Progenitor cell of endocrine pancreas (in vitro differentiated cells): ENCODE results near the gene ANAPC10. TPM values are rescaled to one million over a fixed set of nuclear protein-coding genes. Genes with fewer than 3 reads are reported as not detected.

Experiments
- DNase-seq: peaks from one replicate; pipeline ENCODE4 v3.0.0; 2021; ENCODE audit warnings: low spot score; ENCODE audit not compliant: unreplicated experiment
- H3K27ac Mint-ChIP-seq: 2 replicates; pipeline ENCODE4 v1.8.0; 2021; ENCODE audit warnings: mild to moderate bottlenecking, moderate library complexity, mixed read lengths
- H3K27me3 Mint-ChIP-seq: 2 replicates; pipeline ENCODE4 v1.8.0; 2021; ENCODE audit warnings: mixed read lengths
- H3K36me3 Mint-ChIP-seq: 2 replicates; pipeline ENCODE4 v1.8.0; 2022; ENCODE audit warnings: mixed read lengths; ENCODE audit not compliant: insufficient read depth
- H3K4me1 Mint-ChIP-seq: 2 replicates; pipeline ENCODE4 v1.8.0; 2021; ENCODE audit warnings: low read depth, mixed read lengths
- H3K4me3 Mint-ChIP-seq: 2 replicates; pipeline ENCODE4 v1.8.0; 2021; ENCODE audit warnings: low read depth, mild to moderate bottlenecking, moderate library complexity, mixed read lengths
- H3K9me3 Mint-ChIP-seq: 2 replicates; pipeline ENCODE4 v1.8.0; 2021; ENCODE audit warnings: low read depth, mixed read lengths
- total RNA-seq: library from RNA; stranded (reverse); gene quantifications from 2 replicates; pipeline ENCODE4 v1.2.1, GENCODE V29; 2021
- TF ChIP-seq, protein P1 (sequence below): fragments of 200-600 bp; sonication (generic); IDR thresholded peaks from one replicate; pipeline ENCODE4 v1.5.0; 2021; ENCODE audit warnings: antibody characterized with exemption, mild to moderate bottlenecking; ENCODE audit not compliant: unreplicated experiment

The ANAPC10 gene
- total RNA-seq, 1 donor from 2014 or later, result 22.5 TPM

DNA sequence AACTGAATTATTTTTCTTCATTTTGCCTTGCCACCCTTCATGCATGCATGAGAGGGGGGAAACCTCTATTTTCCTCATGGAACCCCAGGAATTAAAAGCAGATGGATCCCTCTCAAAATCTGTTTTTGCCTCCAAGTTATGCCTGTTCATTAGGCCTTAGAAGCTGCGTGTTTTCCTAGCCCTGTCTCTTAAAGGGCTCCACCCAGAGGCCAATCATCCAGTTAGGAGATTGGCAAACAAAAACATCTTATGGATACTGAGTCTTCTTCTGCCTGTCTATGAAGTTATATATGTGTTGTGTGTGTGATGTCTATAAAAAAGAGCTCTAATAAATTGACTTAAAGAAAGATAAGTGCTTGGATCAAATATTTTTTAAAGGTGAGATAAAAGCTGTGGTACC is 142.9 kb downstream of the ANAPC10 start:
- H3K4me1 Mint-ChIP-seq, result no peaks in the 10 kb centered on the region
- H3K36me3 Mint-ChIP-seq, result peaks cover 6% of the 10 kb centered on the region
- no peak for DNase-seq
- peaks cover 40% of the 10 kb centered on the region for H3K9me3 Mint-ChIP-seq
- no peak overlapping the region for H3K4me3 Mint-ChIP-seq
- H3K27ac Mint-ChIP-seq, result no peak overlapping the region
- no peaks in the 10 kb centered on the region for H3K27me3 Mint-ChIP-seq
- TF ChIP-seq, protein P1, sequence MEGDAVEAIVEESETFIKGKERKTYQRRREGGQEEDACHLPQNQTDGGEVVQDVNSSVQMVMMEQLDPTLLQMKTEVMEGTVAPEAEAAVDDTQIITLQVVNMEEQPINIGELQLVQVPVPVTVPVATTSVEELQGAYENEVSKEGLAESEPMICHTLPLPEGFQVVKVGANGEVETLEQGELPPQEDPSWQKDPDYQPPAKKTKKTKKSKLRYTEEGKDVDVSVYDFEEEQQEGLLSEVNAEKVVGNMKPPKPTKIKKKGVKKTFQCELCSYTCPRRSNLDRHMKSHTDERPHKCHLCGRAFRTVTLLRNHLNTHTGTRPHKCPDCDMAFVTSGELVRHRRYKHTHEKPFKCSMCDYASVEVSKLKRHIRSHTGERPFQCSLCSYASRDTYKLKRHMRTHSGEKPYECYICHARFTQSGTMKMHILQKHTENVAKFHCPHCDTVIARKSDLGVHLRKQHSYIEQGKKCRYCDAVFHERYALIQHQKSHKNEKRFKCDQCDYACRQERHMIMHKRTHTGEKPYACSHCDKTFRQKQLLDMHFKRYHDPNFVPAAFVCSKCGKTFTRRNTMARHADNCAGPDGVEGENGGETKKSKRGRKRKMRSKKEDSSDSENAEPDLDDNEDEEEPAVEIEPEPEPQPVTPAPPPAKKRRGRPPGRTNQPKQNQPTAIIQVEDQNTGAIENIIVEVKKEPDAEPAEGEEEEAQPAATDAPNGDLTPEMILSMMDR, result no peak

DNA sequence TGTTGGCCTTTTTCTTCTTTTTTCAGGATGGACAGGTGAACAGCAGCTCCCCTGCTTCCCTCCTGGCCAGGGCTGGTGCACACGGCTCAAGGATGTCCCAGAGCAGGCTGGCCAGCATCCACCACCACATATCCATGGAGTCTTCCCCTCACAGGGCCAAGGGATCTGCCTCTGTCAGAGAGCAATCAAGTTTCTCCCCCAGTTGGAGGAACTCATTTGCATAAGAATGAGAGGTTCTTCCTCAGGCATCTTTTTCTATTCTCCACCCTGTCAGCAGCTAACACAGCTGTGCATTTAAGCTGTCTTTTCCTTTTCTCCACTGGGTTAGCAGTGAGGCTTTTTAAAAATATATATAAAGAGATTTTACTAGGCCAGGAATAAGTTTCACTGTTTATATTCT is 143.8 kb downstream of the ANAPC10 start:
- TF ChIP-seq, protein P1, result no peak
- H3K27me3 Mint-ChIP-seq, result no peaks in the 10 kb centered on the region
- H3K27ac Mint-ChIP-seq, result no peak overlapping the region
- H3K4me1 Mint-ChIP-seq, result no peaks in the 10 kb centered on the region
- peaks cover 31% of the 10 kb centered on the region for H3K9me3 Mint-ChIP-seq
- no peak overlapping the region for H3K4me3 Mint-ChIP-seq
- H3K36me3 Mint-ChIP-seq, result peaks cover 3% of the 10 kb centered on the region
- no peak for DNase-seq

DNA sequence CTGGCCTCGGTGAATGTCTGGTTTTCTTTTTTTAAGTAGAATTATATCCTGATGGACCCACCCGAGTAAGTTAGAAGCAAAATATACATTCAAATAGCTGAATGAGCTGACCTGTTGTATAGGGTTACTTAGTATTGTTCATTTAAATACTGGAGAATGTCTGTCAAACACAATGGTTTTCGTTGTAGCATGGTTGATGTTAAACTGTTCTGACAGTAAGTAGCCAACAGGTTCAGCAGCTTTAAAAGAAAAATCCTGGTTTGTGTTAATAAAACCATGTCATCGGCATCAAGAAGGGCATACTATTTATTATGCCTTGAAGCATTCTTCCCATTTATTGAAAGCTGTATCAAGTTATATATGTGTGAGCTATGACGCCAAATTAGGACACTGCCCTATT is 149.6 kb downstream of the ANAPC10 start:
- Mint-ChIP-seq H3K36me3 (peaks cover 3% of the 10 kb centered on the region), H3K9me3 (peaks cover 12% of the 10 kb centered on the region), H3K4me1 (peaks cover 6% of the 10 kb centered on the region), H3K4me3 (no peak overlapping the region), H3K27ac (no peak overlapping the region), H3K27me3 (no peaks in the 10 kb centered on the region)
- no peak for DNase-seq
- TF ChIP-seq, protein P1, result no peak

DNA sequence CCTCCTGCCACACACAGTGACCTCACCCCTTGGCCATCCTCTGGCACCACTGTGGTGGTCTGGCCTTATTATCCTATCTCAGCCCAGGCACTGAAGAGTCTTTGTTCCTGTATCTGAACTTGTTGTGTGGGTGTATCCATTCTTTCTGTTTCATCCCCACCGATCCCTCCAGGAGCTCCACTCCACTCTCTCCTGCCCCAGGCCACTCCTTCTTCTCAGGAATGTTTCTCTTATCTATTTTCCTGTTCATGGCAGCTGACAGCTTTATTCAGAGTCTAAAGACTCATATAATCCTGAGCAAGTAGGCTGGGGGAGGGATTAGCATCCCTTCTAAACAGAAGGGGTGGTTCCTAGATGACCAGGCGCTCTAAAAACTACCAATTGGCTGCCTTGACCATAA is 150.0 kb downstream of the ANAPC10 start:
- H3K27ac Mint-ChIP-seq, result peak overlapping the region; percentile 81
- peaks cover 3% of the 10 kb centered on the region for H3K36me3 Mint-ChIP-seq
- TF ChIP-seq, protein P1, result no peak
- peaks cover 6% of the 10 kb centered on the region for H3K4me1 Mint-ChIP-seq
- no peak for DNase-seq
- peaks cover 10% of the 10 kb centered on the region for H3K9me3 Mint-ChIP-seq
- H3K27me3 Mint-ChIP-seq, result no peaks in the 10 kb centered on the region
- H3K4me3 Mint-ChIP-seq, result no peak overlapping the region

Other genes starting within 250 kb of the ANAPC10 start
- gene ABCE1, start 115 bp upstream of the ANAPC10 start, total RNA-seq, result 53.6 and 59.3 TPM in 2 replicates
- 40.8 and 41.8 TPM in 2 replicates for gene OTUD4, start 82.4 kb upstream of the ANAPC10 start, total RNA-seq